ENCODE measurements around the gene GCNT2. TPM values are rescaled to one million over a fixed set of nuclear protein-coding genes. Genes with fewer than 3 reads are reported as not detected.
"Not testable (repeated sequence)": the region's sequence is repeated elsewhere in the genome, so short reads cannot be mapped to it uniquely, and the experiment has no call there.

GCNT2 gene
- total RNA-seq, 4 donors from 2014 or later: 14.9 to 36.7 (median 23.6) TPM

DNA sequence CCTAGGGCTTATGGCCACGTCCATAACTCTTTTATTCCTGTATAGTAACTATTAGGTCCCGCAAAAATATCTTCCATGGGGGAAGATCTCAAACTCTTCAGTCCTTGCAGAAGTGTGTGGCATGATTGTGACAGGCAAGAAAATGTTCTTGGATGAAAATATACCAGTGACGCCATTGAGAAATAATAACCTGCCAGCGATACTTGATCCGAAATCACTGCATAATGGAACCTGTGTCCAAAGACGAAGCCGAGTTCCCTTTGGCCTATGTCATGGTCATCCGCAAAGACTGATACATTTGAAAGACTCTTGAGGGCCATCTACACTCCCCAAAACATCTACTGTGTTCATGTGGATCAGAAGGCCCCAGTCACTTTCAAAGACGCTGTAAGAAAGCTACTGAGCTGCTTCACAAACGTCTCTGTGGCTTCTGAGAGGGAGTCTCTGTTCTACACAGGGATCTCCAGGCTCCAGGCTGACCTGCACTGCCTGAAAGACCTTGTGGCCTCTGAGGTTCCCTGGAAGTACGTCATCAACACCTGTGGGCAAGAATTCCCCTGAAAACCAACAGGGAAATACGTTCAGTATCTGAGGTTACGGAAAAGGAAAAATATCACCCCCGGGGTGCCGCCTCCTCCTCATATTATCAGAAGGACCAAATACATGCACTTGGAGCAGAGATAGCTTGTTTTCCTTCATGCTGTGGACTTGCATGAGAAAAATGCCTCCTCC, 6.9 kb upstream of the GCNT2 start:
- no peak for ATAC-seq
- no peaks in the 10 kb centered on the region for H3K27me3 ChIP-seq
- peaks cover 0 to 19% (median 4%) of the 10 kb centered on the region in 3 donors for H3K4me1 ChIP-seq
- TF ChIP-seq EP300 (IDR thresholded peaks at IDR 0.05): no peak
- TF ChIP-seq POLR2AphosphoS5 (IDR thresholded peaks at IDR 0.05): no peak
- no peak for TF ChIP-seq POLR2A (IDR thresholded peaks at IDR 0.05)
- TF ChIP-seq, protein P1, sequence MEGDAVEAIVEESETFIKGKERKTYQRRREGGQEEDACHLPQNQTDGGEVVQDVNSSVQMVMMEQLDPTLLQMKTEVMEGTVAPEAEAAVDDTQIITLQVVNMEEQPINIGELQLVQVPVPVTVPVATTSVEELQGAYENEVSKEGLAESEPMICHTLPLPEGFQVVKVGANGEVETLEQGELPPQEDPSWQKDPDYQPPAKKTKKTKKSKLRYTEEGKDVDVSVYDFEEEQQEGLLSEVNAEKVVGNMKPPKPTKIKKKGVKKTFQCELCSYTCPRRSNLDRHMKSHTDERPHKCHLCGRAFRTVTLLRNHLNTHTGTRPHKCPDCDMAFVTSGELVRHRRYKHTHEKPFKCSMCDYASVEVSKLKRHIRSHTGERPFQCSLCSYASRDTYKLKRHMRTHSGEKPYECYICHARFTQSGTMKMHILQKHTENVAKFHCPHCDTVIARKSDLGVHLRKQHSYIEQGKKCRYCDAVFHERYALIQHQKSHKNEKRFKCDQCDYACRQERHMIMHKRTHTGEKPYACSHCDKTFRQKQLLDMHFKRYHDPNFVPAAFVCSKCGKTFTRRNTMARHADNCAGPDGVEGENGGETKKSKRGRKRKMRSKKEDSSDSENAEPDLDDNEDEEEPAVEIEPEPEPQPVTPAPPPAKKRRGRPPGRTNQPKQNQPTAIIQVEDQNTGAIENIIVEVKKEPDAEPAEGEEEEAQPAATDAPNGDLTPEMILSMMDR (IDR thresholded peaks at IDR 0.05): no peak
- no peaks in the 10 kb centered on the region for H3K9me3 ChIP-seq
- no peak overlapping the region for H3K4me3 ChIP-seq
- H3K27ac ChIP-seq: no peak overlapping the region
- H3K36me3 ChIP-seq: no peaks in the 10 kb centered on the region
- WGBS, 2 donors (ENCODE audit: low coverage in 1 of 2): 81 to 86% methylated on average over 12 to 15 of the region's 15 CpGs

- H3K9me3 ChIP-seq: no peaks in the 10 kb centered on the region
- 94% methylated on average over 4 of the region's 4 CpGs for WGBS, 2 donors (ENCODE audit: low coverage in 1 of 2)
- no peak overlapping the region for H3K27ac ChIP-seq
- ATAC-seq: no peak
- no peaks in the 10 kb centered on the region for H3K27me3 ChIP-seq
- TF ChIP-seq EP300 (IDR thresholded peaks at IDR 0.05) (no peak), POLR2A (IDR thresholded peaks at IDR 0.05) (no peak), POLR2AphosphoS5 (IDR thresholded peaks at IDR 0.05) (no peak)
- TF ChIP-seq, protein P1 (IDR thresholded peaks at IDR 0.05): no peak
- no peaks in the 10 kb centered on the region for H3K36me3 ChIP-seq
- no peak overlapping the region for H3K4me3 ChIP-seq
- H3K4me1 ChIP-seq: peaks cover 0 to 11% (median 0%) of the 10 kb centered on the region in 3 donors
These were observed 4.2 kb upstream of the GCNT2 start for GRCh38 chr6:10516953-10517352.

- 76 to 84% methylated on average over 5 to 7 of the region's 7 CpGs for WGBS, 2 donors (ENCODE audit: low coverage in 1 of 2)
- ATAC-seq: no peak
- Histone ChIP-seq H3K4me1 (peaks cover 0 to 25% (median 0%) of the 10 kb centered on the region in 3 donors), H3K27me3 (no peaks in the 10 kb centered on the region), H3K27ac (no peak overlapping the region), H3K9me3 (no peaks in the 10 kb centered on the region), H3K4me3 (no peak overlapping the region), H3K36me3 (no peaks in the 10 kb centered on the region)
- TF ChIP-seq EP300 (IDR thresholded peaks at IDR 0.05): no peak
- no peak for TF ChIP-seq POLR2AphosphoS5 (IDR thresholded peaks at IDR 0.05)
These were observed 2.4 kb upstream of the GCNT2 start for GRCh38 chr6:10518557-10519407.

DNA sequence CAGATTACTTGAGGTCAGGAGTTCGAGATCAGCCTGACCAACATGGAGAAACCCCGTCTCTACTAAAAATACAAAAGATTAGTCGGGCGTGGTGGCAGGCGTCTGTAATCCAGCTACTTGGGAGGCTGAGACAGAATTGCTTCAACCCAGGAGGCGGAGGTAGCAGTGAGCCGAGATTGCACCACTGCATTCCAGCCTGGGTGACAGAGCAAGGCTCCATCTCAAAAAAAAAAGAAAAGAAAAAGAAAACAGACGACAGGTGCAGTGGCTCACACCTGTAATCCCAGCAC, 1.8 kb upstream of the GCNT2 start:
- ATAC-seq: not testable (repeated sequence)
- 92% methylated on average over 8 of the region's 8 CpGs; no CpG with 5 or more reads in 1 of the 2 donors for WGBS, 2 donors (ENCODE audit: low coverage in 1 of 2)

GRCh38 chr6:10520468-10520867, 683 bp upstream of the GCNT2 start:
- H3K4me3 ChIP-seq: peak overlapping the region in 1 of 2 donors; percentile 41
- H3K4me1 ChIP-seq: peaks cover 0 to 36% (median 0%) of the 10 kb centered on the region in 3 donors
- 50% methylated on average over 2 of the region's 2 CpGs; no CpG with 5 or more reads in 1 of the 2 donors for WGBS, 2 donors (ENCODE audit: low coverage in 1 of 2)
- peak overlapping the region; percentile 73 to 83 (median 79) for H3K27ac ChIP-seq
- TF ChIP-seq, protein P1 (IDR thresholded peaks at IDR 0.05): no peak
- no peak for TF ChIP-seq POLR2AphosphoS5 (IDR thresholded peaks at IDR 0.05)
- TF ChIP-seq EP300 (IDR thresholded peaks at IDR 0.05): no peak
- TF ChIP-seq POLR2A (IDR thresholded peaks at IDR 0.05): no peak
- no peaks in the 10 kb centered on the region for H3K36me3 ChIP-seq
- ATAC-seq: no peak
- no peaks in the 10 kb centered on the region for H3K9me3 ChIP-seq
- no peaks in the 10 kb centered on the region for H3K27me3 ChIP-seq

More for the DNA sequence above, 1.8 kb upstream of the GCNT2 start:
- peaks cover 0 to 30% (median 0%) of the 10 kb centered on the region in 3 donors for H3K4me1 ChIP-seq
- H3K4me3 ChIP-seq, H3K27me3 ChIP-seq, H3K9me3 ChIP-seq, H3K36me3 ChIP-seq, H3K27ac ChIP-seq: not testable (repeated sequence)

All from gastroesophageal sphincter (tissue), 4 donors.